ENCODE results near the gene WHRN.

The WHRN gene

GRCh38 chr9:114371343-114371944 is 133.8 kb downstream of the WHRN start:
- Histone ChIP-seq H3K9me3 (no peaks in the 10 kb centered on the region), H3K4me3 (ENCODE audit: low read depth in 1 of 2, low read length in 1 of 2) (peak overlapping the region; percentile 57 to 66), H3K27ac (peak overlapping the region; percentile 98), H3K36me3 (peaks cover 68% of the 10 kb centered on the region), H3K27me3 (no peaks in the 10 kb centered on the region), H3K4me1 (ENCODE audit: control insufficient read depth in 1 of 2, insufficient read depth in 1 of 2, low read depth in 1 of 2, low read length in 1 of 2) (peaks cover 95 to 97% of the 10 kb centered on the region in 2 experiments)
- no peak for TF ChIP-seq CTCF (IDR thresholded peaks at IDR 0.05)

GRCh38 chr9:114370968-114371320 is 134.3 kb downstream of the WHRN start:
- no peak for TF ChIP-seq CTCF (IDR thresholded peaks at IDR 0.05)
- Histone ChIP-seq H3K4me1 (ENCODE audit: control insufficient read depth in 1 of 2, insufficient read depth in 1 of 2, low read depth in 1 of 2, low read length in 1 of 2) (peaks cover 98 to 99% of the 10 kb centered on the region in 2 experiments), H3K36me3 (peaks cover 69% of the 10 kb centered on the region), H3K9me3 (no peaks in the 10 kb centered on the region), H3K27me3 (no peaks in the 10 kb centered on the region), H3K4me3 (ENCODE audit: low read depth in 1 of 2, low read length in 1 of 2) (peak overlapping the region; percentile 57 to 66), H3K27ac (peak overlapping the region; percentile 98)

- peaks cover 100% of the 10 kb centered on the region in 2 experiments for H3K4me1 ChIP-seq (ENCODE audit: control insufficient read depth in 1 of 2, insufficient read depth in 1 of 2, low read depth in 1 of 2, low read length in 1 of 2)
These were observed 134.9 kb downstream of the WHRN start for GRCh38 chr9:114370251-114370967.

DNA sequence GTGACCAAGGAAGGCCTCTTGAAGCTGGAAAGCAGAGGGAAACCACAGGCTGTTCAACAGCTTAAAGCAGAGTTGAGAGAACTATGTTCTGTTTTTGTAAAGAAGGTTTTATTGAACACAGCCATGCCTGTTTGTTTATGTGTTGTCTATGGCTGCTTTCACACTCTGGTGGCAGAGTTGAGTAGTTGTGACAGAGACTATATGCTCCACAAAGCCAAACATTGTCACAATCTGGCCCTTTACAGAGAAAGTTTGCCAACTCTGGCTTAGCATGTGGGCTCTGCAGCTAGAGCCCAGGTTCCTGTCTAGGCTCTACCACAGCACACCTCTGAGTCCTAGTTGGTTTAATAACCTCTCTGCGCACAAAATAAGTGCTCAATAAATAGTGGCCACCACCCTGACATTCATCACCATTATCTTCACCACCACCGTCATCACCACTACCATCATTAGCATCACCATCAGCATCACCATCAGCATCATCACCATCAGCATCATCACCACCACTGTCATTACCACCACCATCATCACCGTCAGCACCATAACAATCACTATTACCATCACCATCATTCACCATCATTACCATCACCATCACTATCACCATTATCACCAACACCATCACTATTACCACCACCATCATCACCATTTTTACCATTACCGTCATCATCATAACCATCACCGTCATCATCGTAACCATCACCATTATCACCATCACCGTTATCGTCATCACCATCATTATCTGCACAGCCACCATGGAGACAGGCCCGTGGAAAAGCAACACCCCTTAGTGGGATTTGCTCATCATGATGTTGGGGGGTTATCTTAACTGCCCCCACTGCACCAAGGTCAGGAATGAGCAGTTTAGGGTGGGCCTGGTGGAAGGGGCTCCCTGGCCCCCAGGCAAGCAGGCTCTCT is 135.8 kb downstream of the WHRN start:
- TF ChIP-seq CTCF (IDR thresholded peaks at IDR 0.05) = no peak
- peaks cover 100% of the 10 kb centered on the region in 2 experiments for H3K4me1 ChIP-seq (ENCODE audit: control insufficient read depth in 1 of 2, insufficient read depth in 1 of 2, low read depth in 1 of 2, low read length in 1 of 2)
- no peaks in the 10 kb centered on the region for H3K27me3 ChIP-seq
- peaks cover 73% of the 10 kb centered on the region for H3K36me3 ChIP-seq
- H3K27ac ChIP-seq = peak overlapping the region; percentile 98
- H3K4me3 ChIP-seq (ENCODE audit: low read depth in 1 of 2, low read length in 1 of 2) = peak overlapping the region in 1 of 2 experiments; percentile 66
- H3K9me3 ChIP-seq = no peaks in the 10 kb centered on the region

More at GRCh38 chr9:114370251-114370967, 134.9 kb downstream of the WHRN start:
- no peaks in the 10 kb centered on the region for H3K27me3 ChIP-seq
- peaks cover 70% of the 10 kb centered on the region for H3K36me3 ChIP-seq
- H3K4me3 ChIP-seq (ENCODE audit: low read depth in 1 of 2, low read length in 1 of 2) = peak overlapping the region; percentile 29 to 66
- peak overlapping the region; percentile 98 for H3K27ac ChIP-seq
- no peaks in the 10 kb centered on the region for H3K9me3 ChIP-seq
- TF ChIP-seq CTCF (IDR thresholded peaks at IDR 0.05) = no peak

- Histone ChIP-seq H3K9me3 (no peaks in the 10 kb centered on the region), H3K4me1 (ENCODE audit: control insufficient read depth in 1 of 2, insufficient read depth in 1 of 2, low read depth in 1 of 2, low read length in 1 of 2) (peaks cover 100% of the 10 kb centered on the region in 2 experiments), H3K4me3 (ENCODE audit: low read depth in 1 of 2, low read length in 1 of 2) (peak overlapping the region in 1 of 2 experiments; percentile 51), H3K27ac (peak overlapping the region; percentile 98), H3K36me3 (peaks cover 79% of the 10 kb centered on the region), H3K27me3 (no peaks in the 10 kb centered on the region)
- no peak for TF ChIP-seq CTCF (IDR thresholded peaks at IDR 0.05)
These were observed 137.3 kb downstream of the WHRN start for GRCh38 chr9:114367772-114368569.
